LNCAP (cell line): ENCODE data around the gene TAS1R2.

Experiments
- CTCF ChIP-seq: fragments of 450-650 bp; IDR thresholded peaks from 2 replicates; pipeline ENCODE4 v1.5.1; 2017; ENCODE audit warnings: mild to moderate bottlenecking

The TAS1R2 gene

GRCh38 chr1:18890706-18891425 lies 31.4 kb upstream of the TAS1R2 start:
- TF ChIP-seq CTCF, result no peak

DNA sequence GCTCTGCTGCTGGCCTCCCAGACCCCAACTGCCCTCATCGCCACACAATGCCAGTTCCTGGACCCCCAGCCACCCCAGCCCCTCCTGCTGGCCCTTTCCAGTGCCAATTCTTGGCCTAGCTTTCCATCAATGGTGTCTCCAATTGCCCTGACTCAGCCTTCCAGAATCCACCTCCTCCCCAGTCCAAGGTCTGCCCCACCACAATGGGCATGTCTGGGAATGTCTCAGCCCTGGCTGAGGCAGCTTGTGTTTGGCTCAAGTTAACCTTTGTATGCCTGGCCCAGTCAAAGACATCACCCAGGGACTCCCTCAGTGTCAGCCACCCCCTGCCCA lies 26.5 kb upstream of the TAS1R2 start:
- TF ChIP-seq CTCF, result no peak

DNA sequence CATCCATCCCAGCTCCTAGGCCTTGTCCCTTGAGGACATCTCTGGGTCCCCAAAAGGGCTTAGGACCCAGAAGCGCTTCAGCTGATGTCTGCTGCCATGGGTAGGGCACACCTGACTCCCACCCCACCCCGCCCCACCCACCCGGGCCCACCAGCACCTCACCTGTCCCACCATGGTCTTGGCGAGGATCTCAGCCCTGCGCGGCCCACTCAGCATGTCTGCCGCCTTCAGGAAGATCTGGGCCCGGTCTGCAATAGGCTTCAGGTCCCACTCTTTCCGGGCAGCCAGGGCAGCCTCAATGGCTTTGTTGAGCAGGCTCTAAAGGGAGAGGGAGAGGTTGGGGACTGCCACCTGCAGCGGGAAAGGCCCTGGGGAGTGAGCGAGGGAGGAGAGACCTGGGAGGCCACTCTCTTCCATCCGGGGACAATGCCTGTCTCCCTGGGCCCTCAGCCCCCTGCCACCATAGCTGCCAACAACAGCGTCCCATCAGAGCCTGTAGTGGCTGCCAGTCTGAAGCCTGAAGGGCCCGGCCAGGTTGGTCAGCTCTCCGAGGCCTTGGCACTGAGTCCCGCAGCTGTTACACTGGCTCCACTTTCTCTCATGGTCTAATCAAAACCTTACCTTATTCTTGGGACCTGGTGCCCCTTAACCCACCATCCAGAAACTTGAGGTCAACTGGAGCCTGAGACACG lies 26.0 kb upstream of the TAS1R2 start:
- TF ChIP-seq CTCF, result no peak

- no peak for TF ChIP-seq CTCF
Measured at GRCh38 chr1:18884727-18885126, 25.3 kb upstream of the TAS1R2 start.

GRCh38 chr1:18884419-18884717 lies 24.9 kb upstream of the TAS1R2 start:
- no peak for TF ChIP-seq CTCF

DNA sequence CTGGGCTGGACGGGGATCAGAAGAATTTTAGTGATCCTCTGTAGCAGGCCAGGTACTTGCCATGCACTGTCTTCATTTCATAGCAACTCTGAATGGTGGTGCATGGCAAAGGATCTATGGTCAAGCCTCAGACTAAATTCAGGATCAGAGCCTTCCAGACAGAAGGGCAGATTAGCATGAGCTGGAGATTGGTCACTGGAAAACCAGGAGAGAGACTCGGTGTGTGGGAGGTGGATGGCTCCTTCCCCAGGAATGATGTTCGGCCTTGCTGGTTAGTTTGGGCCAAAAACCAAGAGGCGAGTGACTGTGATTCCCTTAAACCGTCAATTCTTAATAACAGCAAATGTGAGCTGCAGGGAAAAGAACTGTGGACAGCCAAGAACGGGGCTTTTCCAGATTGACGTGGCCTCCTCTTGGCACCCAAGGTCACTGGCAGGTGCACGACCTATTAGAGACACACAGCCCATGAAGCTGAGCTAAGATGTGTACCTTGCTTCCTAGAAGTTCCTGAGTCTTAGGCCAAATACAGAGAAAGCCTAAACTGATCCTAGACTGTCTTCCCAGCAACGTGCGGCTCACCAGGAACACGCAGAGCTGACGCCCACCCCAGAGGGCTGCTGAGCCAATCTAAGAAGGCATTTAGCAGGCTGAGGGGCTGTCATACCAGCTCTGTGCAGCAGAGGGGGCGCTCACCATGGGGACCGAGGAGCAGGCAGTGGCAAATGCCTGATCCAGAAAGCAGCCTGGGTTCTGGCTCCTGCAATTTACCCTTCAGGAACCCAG lies 24.4 kb upstream of the TAS1R2 start:
- peak; percentile 63 for TF ChIP-seq CTCF

- no peak for TF ChIP-seq CTCF
Measured at GRCh38 chr1:18883079-18883478, 23.6 kb upstream of the TAS1R2 start.
